Liver (tissue), 9 donors: ENCODE results near the gene FAH. TPM values are rescaled to one million over a fixed set of nuclear protein-coding genes. Genes with fewer than 3 reads are reported as not detected.

Experiments used
- DNase-seq: peaks from one replicate; pipeline ENCODE4 v3.0.0-alpha.2; 2017; ENCODE audit warnings: low spot score
- H3K27ac ChIP-seq, 2 donors: one replicate each; pipeline ENCODE4 v1.7.0; 2013; ENCODE audit warnings: inconsistent platforms in 2 of 2, low read length in 2 of 2, control low read depth in 1 of 2, low read depth in 1 of 2, mild to moderate bottlenecking in 1 of 2
- H3K27me3 ChIP-seq, 4 donors: one replicate each; pipeline versions ENCODE4 v1.6.1 to v1.7.0; 2013; ENCODE audit warnings: low read length in 3 of 4, inconsistent platforms in 1 of 4, mild to moderate bottlenecking in 1 of 4, moderate library complexity in 1 of 4; ENCODE audit not compliant: control insufficient read depth in 4 of 4, insufficient read depth in 4 of 4
- H3K36me3 ChIP-seq, 4 donors: one replicate each; pipeline versions ENCODE4 v1.6.1 to v1.7.0; 2013; ENCODE audit warnings: low read length in 3 of 4, mild to moderate bottlenecking in 3 of 4, low read depth in 1 of 4, moderate library complexity in 1 of 4; ENCODE audit not compliant: control insufficient read depth in 4 of 4, insufficient read depth in 3 of 4
- H3K4me1 ChIP-seq, 4 donors: one replicate each; pipeline versions ENCODE4 v1.6.1 to v1.7.0; 2013; ENCODE audit warnings: low read length in 3 of 4, mild to moderate bottlenecking in 3 of 4, moderate library complexity in 1 of 4; ENCODE audit not compliant: control insufficient read depth in 4 of 4, insufficient read depth in 4 of 4
- H3K4me3 ChIP-seq, 3 donors: one replicate each; pipeline versions ENCODE4 v1.6.1 to v1.7.0; 2013; ENCODE audit warnings: low read length in 3 of 3, control low read depth in 1 of 3, low read depth in 1 of 3, mild to moderate bottlenecking in 1 of 3
- H3K9ac ChIP-seq, 2 donors: one replicate each; pipeline ENCODE4 v1.7.0; 2013; ENCODE audit warnings: low read length in 2 of 2, mild to moderate bottlenecking in 2 of 2, moderate library complexity in 2 of 2, control low read depth in 1 of 2, low read depth in 1 of 2
- H3K9me3 ChIP-seq, 4 donors: one replicate each; pipeline versions ENCODE4 v1.6.1 to v1.7.0; 2013; ENCODE audit warnings: low read length in 3 of 4; ENCODE audit not compliant: control insufficient read depth in 4 of 4
- CTCF ChIP-seq: fragments of 150-350 bp; IDR thresholded peaks from 2 replicates; pipeline ENCODE4 v1.5.1; 2017; ENCODE audit warnings: improper control_type of control experiment, low read depth, low read length; ENCODE audit not compliant: missing input control
- EGR1 ChIP-seq, 2 donors: IDR thresholded peaks; 2 replicates each; pipeline ENCODE4 v1.6.1; 2016 to 2018; ENCODE audit warnings: antibody characterized with exemption in 2 of 2, low read depth in 2 of 2
- FOXA1 ChIP-seq: IDR thresholded peaks from 2 replicates; pipeline ENCODE4 v1.6.1; 2016; ENCODE audit warnings: antibody characterized with exemption
- FOXA2 ChIP-seq: IDR thresholded peaks from 2 replicates; pipeline ENCODE4 v1.6.1; 2016; ENCODE audit warnings: antibody characterized with exemption
- GABPA ChIP-seq, 2 donors: IDR thresholded peaks in 1 of 2; conservative IDR thresholded peaks in 1 of 2; 2 replicates each; pipeline ENCODE4 v1.6.1; 2016; ENCODE audit warnings: antibody characterized with exemption in 2 of 2, mild to moderate bottlenecking in 1 of 2, moderate library complexity in 1 of 2
- HNF4A ChIP-seq, 2 donors: conservative IDR thresholded peaks; 2 replicates each; pipeline ENCODE4 v1.6.1; 2016; ENCODE audit warnings: antibody characterized with exemption in 2 of 2, mild to moderate bottlenecking in 2 of 2
- HNF4G ChIP-seq: IDR thresholded peaks from 2 replicates; pipeline ENCODE4 v1.6.1; 2016; ENCODE audit warnings: antibody characterized with exemption
- JUND ChIP-seq, 2 donors: IDR thresholded peaks; 2 replicates each; pipeline ENCODE4 v1.6.1; 2016; ENCODE audit warnings: antibody characterized with exemption in 2 of 2
- NR2F2 ChIP-seq: IDR thresholded peaks from 2 replicates; pipeline ENCODE4 v1.6.1; 2016; ENCODE audit warnings: antibody characterized with exemption
- RAD21 ChIP-seq, 2 donors: IDR thresholded peaks; 2 replicates each; pipeline ENCODE4 v1.6.1; 2016; ENCODE audit warnings: antibody characterized with exemption in 2 of 2, mild to moderate bottlenecking in 2 of 2
- RXRA ChIP-seq, 2 donors: IDR thresholded peaks; 2 replicates each; pipeline ENCODE4 v1.6.1; 2017 to 2018; ENCODE audit warnings: antibody characterized with exemption in 2 of 2, mild to moderate bottlenecking in 1 of 2
- SP1 ChIP-seq: IDR thresholded peaks from 2 replicates; pipeline ENCODE4 v1.6.1; 2018; ENCODE audit warnings: antibody characterized with exemption, mild to moderate bottlenecking
- TAF1 ChIP-seq: conservative IDR thresholded peaks from 2 replicates; pipeline ENCODE4 v1.6.1; 2016; ENCODE audit warnings: antibody characterized with exemption, mild to moderate bottlenecking
- YY1 ChIP-seq: IDR thresholded peaks from 2 replicates; pipeline ENCODE4 v1.6.1; 2016; ENCODE audit warnings: antibody characterized with exemption, mild to moderate bottlenecking
- WGBS: extraction: QIAGEN DNeasy Blood & Tissue Kit; methylation state at CpG from one replicate; pipeline ENCODE4 v1.1.7; 2013; 5-methylcytosine and 5-hydroxymethylcytosine counted together
- polyA plus RNA-seq, 2 donors: library from polyadenylated mRNA; stranded (reverse) in 1 of 2; unstranded in 1 of 2; fragments of 200-250 nt in 1 of 2; fragments of >200 nt in 1 of 2; fragmentation: Nextera tagmentation in 1 of 2; extraction: Ambion mirVana in 1 of 2; gene quantifications; one replicate each; pipeline versions ENCODE4 v1.2.1 to v1.2.3, GENCODE V29; 2013 to 2015
- total RNA-seq, 2 donors: library from RNA; depleted of rRNA; stranded (reverse); fragments of >200 nt; gene quantifications; one replicate each; pipeline ENCODE4 v1.2.3, GENCODE V29; 2014
- TF ChIP-seq, protein P1 (sequence below): IDR thresholded peaks from 2 replicates; pipeline ENCODE4 v1.6.1; 2016; ENCODE audit warnings: antibody characterized with exemption
- TF ChIP-seq, protein P2 (sequence below): IDR thresholded peaks from 2 replicates; pipeline ENCODE4 v1.6.1; 2016; ENCODE audit warnings: antibody characterized with exemption
- TF ChIP-seq, protein P3 (sequence below): IDR thresholded peaks from 2 replicates; pipeline ENCODE4 v1.6.1; 2016; ENCODE audit warnings: antibody characterized with exemption
- TF ChIP-seq, protein P4 (sequence below): IDR thresholded peaks from 2 replicates; pipeline ENCODE4 v1.6.1; 2016; ENCODE audit warnings: antibody characterized with exemption, mild to moderate bottlenecking
- donor health status: healthy.
- donor health status: healthy.
- donor health status: healthy.
- donor health status: healthy.
- donor health status: healthy.

The FAH gene
- total and polyA plus RNA-seq, 4 donors, result 42.1 to 226 (median 186) TPM

GRCh38 chr15:80127911-80128310, 24.9 kb upstream of the FAH start:
- Histone ChIP-seq H3K4me3 (no peak overlapping the region), H3K27ac (no peak overlapping the region), H3K27me3 (no peaks in the 10 kb centered on the region), H3K9ac (no peak overlapping the region), H3K36me3 (peaks cover 2 to 33% (median 21%) of the 10 kb centered on the region in 4 donors), H3K4me1 (no peaks in the 10 kb centered on the region), H3K9me3 (no peaks in the 10 kb centered on the region)
- TF ChIP-seq RXRA (IDR thresholded peaks at IDR 0.05) (no peak), SP1 (no peak), RAD21 (IDR thresholded peaks at IDR 0.05) (no peak)
- 76% methylated on average over 2 of the region's 2 CpGs for WGBS
- DNase-seq, result no peak

GRCh38 chr15:80132382-80132781, 20.4 kb upstream of the FAH start:
- H3K4me1 ChIP-seq, result peaks cover 0 to 7% (median 0%) of the 10 kb centered on the region in 4 donors
- H3K27me3 ChIP-seq, result no peaks in the 10 kb centered on the region
- no peak for DNase-seq
- no peak overlapping the region for H3K9ac ChIP-seq
- no peak overlapping the region for H3K27ac ChIP-seq
- H3K4me3 ChIP-seq, result no peak overlapping the region
- no peak for TF ChIP-seq HNF4A (conservative IDR thresholded peaks at IDR 0.05)
- TF ChIP-seq RAD21 (IDR thresholded peaks at IDR 0.05), result no peak
- TF ChIP-seq, protein P1, sequence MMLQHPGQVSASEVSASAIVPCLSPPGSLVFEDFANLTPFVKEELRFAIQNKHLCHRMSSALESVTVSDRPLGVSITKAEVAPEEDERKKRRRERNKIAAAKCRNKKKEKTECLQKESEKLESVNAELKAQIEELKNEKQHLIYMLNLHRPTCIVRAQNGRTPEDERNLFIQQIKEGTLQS, result no peak
- TF ChIP-seq FOXA2, result no peak
- TF ChIP-seq JUND (IDR thresholded peaks at IDR 0.05), result no peak
- no peak for TF ChIP-seq SP1
- no peak for TF ChIP-seq CTCF
- TF ChIP-seq YY1, result no peak
- no peak for TF ChIP-seq TAF1
- TF ChIP-seq NR2F2, result no peak
- no peak for TF ChIP-seq EGR1 (IDR thresholded peaks at IDR 0.05; ENCODE audit: low read depth in 2 of 2)
- TF ChIP-seq GABPA (IDR thresholded peaks at IDR 0.05 in 1 of 2, conservative IDR thresholded peaks at IDR 0.05 in 1 of 2), result no peak
- TF ChIP-seq FOXA1, result no peak
- TF ChIP-seq, protein P2, sequence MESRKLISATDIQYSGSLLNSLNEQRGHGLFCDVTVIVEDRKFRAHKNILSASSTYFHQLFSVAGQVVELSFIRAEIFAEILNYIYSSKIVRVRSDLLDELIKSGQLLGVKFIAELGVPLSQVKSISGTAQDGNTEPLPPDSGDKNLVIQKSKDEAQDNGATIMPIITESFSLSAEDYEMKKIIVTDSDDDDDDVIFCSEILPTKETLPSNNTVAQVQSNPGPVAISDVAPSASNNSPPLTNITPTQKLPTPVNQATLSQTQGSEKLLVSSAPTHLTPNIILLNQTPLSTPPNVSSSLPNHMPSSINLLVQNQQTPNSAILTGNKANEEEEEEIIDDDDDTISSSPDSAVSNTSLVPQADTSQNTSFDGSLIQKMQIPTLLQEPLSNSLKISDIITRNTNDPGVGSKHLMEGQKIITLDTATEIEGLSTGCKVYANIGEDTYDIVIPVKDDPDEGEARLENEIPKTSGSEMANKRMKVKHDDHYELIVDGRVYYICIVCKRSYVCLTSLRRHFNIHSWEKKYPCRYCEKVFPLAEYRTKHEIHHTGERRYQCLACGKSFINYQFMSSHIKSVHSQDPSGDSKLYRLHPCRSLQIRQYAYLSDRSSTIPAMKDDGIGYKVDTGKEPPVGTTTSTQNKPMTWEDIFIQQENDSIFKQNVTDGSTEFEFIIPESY, result no peak
- TF ChIP-seq HNF4G, result no peak
- TF ChIP-seq, protein P3, sequence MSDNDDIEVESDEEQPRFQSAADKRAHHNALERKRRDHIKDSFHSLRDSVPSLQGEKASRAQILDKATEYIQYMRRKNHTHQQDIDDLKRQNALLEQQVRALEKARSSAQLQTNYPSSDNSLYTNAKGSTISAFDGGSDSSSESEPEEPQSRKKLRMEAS, result no peak
- no peak for TF ChIP-seq RXRA (IDR thresholded peaks at IDR 0.05)
- TF ChIP-seq, protein P4, sequence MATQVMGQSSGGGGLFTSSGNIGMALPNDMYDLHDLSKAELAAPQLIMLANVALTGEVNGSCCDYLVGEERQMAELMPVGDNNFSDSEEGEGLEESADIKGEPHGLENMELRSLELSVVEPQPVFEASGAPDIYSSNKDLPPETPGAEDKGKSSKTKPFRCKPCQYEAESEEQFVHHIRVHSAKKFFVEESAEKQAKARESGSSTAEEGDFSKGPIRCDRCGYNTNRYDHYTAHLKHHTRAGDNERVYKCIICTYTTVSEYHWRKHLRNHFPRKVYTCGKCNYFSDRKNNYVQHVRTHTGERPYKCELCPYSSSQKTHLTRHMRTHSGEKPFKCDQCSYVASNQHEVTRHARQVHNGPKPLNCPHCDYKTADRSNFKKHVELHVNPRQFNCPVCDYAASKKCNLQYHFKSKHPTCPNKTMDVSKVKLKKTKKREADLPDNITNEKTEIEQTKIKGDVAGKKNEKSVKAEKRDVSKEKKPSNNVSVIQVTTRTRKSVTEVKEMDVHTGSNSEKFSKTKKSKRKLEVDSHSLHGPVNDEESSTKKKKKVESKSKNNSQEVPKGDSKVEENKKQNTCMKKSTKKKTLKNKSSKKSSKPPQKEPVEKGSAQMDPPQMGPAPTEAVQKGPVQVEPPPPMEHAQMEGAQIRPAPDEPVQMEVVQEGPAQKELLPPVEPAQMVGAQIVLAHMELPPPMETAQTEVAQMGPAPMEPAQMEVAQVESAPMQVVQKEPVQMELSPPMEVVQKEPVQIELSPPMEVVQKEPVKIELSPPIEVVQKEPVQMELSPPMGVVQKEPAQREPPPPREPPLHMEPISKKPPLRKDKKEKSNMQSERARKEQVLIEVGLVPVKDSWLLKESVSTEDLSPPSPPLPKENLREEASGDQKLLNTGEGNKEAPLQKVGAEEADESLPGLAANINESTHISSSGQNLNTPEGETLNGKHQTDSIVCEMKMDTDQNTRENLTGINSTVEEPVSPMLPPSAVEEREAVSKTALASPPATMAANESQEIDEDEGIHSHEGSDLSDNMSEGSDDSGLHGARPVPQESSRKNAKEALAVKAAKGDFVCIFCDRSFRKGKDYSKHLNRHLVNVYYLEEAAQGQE, result no peak
- H3K9me3 ChIP-seq, result no peaks in the 10 kb centered on the region
- peaks cover 0 to 22% (median 12%) of the 10 kb centered on the region in 4 donors for H3K36me3 ChIP-seq
- 97% methylated on average over 3 of the region's 3 CpGs for WGBS
